GM21390 (cell line): ENCODE data around the gene PTPRN2.

ENCODE experiments used
- ATAC-seq: cut with Tn5 transposase; IDR thresholded peaks from one replicate; pipeline ENCODE4 v1.9.1; 2021; ENCODE audit not compliant: unreplicated experiment

PTPRN2 gene

DNA sequence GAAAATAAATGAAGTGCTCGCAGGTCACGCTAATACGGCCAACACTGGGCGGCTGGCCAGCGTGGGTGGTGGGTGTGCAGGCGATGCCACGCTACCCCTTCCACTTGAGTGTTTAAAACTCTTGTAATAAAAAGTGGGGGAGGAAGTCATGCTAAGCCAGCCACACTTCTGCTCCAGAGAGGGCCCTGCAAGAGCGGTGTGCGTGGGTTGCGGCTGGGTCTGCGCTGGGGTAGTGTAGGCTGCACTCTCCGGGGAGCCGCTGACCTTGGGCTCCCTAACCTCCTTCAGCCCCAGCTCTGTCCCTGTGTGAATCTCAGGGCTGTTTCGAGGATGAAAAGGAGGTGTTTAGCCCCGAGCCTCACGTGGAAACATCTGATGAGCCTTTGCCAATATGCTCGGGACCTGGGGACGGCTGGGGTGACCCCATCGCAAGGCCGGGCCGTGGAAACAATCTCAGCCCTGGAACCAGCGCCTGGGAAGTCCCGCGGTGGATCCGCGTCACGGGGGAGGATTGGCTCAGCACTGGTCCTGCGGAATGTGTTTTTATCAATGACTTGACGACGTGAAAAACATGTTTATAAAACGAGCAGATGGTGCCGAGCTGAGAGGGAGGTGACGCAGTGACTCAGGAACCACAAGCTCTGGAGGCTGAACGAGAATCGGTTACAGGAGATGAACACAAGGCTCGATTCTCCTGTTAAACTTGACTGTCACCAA is 972.4 kb downstream of the PTPRN2 start:
- no peak for ATAC-seq

DNA sequence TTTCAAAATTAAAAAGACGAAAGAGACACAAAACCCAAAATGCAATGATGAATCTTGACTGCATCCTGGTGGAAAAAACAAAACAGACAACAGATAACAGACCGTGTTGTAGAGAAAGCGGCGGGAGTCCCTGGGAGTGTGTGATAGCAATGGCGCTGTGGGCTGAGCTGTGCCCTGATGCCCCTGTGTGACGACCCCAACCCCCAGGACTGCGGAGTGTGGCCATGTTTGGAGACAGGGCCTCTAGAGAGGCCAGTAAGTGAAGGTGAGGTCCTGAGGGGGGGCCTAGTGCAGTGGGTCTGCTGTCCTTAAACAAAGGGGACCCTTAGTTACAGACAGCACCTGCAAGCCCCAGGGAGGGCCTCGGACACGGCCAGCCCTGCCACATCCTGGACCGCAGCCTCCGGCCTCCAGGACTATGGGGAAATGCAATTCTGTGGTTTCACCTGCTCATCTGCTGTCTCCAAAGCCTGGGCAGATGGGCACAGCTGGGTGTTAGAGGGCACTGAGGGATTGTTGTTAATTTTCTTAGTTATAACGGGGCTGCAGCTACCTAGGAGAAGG is 973.1 kb downstream of the PTPRN2 start:
- no peak for ATAC-seq

DNA sequence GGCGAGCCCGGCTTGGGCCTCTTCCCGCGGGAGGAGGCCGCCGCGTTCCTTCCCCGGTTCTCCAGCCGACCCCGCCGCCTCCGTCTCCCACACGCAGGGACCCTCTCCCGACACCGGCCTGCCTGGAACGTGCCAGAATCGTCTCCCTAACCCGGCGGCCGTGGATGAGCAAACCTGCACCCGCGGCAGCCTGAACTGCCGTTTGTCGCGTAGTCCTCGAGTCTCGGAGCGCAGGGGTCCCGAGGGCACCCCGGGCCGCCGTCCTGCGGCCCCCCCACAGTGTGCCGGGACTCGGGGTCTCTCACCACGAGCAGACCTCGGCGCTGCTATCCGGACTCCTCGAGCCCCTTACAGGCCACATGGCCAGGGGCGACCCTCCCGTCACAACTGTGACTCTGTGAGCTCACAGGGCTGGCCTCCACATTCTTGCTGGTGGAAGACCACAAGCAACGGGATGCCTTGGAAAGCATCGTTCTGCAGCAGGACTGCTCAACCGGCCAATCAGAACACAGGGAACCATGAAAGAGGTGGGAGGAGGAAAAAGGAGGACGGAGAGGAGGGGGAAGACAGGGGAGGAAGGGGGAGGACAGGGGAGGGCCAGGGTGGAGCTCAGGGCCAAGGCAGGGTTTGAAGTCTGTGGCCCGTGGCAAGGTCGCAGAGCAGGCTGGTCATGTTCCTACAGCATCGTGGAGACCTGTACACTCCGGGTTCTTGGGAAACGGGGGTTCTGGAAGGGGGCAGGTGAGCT is 973.9 kb downstream of the PTPRN2 start:
- ATAC-seq: no peak

DNA sequence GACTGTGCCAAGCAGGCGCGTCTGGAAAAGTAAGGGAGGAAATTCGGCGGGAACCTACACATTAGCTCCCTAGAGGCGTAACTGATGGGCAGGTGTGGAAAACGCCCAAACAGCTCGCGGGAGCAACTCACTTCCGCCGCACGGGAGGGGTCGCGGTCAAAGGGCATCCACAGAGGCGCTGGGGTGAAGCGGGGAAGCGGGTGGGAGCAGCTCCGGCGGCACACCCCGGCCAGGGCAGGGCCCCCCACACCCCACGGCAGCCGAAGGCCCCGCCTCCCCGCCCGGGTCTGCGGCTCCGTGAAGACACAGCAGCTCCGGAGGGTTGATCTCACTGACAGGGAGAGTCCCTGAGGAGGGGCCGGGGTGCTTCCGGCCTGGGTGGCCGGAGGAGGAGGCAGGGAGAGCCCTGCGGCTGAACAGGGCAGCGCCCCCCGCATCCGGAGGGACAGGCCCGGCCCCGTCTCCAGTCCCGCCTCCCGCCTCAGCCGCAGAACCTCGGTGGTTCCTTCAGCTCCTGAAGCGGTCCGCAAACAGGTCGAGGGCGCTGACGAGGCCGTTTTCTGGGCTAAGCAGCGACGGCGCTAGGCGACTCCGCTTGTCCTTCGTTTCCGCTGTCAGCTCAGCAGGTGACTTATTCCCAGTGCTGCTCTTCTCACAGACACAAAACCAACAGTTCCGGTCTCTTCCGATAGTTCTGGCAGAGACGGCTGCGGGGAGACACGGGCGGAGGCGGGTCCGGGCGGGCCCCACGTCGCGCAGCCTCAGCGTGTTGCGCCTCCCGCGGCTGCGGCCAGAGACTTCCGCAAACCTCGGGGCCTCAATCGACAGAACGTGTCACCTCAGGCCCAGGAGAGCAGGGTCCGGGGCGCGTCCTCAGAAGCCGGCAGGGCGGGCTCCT is 974.7 kb downstream of the PTPRN2 start:
- no peak for ATAC-seq

DNA sequence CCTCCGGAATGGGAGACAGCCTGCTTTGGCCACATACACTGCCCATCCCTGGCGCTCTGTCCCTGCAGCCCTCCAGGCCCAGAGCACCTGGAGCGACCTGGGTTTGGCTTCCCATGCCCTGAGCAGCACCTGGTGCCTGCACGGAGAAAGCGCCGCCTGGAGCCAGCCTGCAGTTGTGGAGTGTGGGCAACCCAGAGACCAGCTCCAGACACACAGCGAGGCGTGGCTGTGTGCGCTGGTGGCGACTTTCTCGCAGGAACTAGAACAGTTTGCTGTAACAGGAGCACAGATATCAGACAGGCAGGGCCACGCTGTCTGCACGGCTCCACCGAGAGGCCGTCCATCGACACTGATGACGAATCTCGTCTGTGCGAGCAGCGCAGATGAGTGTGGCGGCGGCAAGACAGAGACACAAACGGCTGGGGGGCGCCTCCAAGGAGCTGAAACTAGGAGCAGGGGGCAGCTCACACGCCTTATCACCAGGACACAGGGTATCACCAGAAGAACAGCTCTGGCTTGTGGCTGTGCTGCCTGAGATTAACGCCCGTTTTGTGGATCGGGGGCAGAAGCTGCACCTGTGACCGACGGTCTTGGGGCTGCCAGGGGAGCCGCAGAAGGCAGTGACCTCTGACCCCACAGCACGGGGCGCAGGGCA is 975.5 kb downstream of the PTPRN2 start:
- ATAC-seq: no peak

DNA sequence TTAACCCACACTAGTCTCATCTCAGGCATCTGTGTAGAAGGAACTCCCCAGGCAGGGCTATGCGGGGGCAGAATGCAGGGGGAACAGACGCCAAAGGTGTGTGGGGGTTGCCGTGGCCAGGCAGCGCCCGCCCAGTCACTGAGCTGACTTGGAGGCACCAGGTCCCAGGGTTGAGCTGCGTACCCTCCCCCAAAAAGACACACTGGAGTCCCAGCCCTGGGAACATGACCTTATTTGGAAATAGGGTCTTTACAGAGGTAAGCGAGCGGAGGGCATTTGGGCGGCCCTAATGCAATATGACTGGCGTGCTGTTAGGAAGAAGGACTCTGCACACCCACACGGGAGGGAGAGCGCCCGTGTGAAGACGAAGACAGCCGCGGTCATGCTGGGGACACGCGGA is 976.3 kb downstream of the PTPRN2 start:
- no peak for ATAC-seq

DNA sequence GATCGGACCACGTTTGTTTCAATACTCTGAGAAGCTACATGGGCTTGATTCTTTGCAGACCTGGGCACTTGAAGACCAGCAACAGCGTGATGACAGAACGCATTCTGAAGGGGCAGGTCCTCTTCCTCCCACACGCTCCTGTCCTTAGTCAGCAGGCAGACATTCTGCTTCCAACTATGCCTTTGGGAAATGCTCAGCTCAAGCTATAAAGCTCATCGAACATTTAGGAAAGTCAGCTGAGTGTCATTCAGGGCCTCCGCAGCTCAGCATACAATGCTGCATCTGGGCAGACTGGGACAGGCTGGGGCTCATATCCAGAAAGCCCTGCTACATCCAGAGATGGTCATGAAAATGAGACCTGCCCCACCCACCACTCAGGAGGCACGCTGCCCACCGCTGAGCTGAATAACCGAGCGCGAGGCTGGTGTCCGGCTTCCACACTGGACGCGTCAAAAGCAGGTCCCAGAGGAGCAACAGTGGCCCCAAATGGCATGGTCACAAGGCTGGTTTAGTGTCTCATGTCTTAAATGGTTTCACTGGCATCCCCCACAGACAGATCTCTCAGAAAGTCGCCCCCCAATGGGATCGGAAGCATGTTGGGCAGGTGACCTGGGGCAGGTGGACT is 976.8 kb downstream of the PTPRN2 start:
- ATAC-seq: no peak

DNA sequence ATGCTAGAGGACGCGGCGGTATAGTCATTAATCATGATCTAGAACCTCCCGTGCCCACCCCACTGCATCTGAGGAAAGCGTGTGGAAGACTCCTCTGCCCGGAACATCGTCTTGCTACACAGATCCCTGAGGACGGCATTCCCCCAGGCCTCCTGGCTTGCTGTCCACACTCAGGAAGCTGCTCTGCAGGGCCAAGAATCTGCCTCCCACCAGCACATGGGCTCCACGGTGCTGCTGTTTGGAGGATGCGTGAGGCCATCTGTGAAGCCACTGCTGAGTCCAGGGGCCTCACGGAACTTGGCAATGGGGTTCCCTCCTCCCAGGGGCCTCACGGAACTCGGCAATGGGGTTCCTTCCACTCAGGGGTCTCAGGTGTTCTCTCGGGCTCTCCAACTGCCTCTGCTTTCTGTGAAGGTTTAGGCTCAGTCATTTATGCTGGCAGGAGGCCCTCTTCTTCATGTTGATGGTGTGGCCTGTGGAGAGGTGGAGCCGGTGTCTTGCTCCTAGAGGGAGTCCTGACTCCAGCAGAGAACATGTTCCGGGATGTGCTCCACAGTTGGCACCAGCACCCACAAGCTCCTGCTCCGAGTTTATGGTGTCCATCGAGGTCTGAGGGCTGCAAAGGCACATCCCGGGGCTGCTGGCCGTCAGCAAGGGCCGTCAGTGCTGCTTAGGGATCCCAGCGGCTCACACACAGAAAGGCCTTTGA is 977.5 kb downstream of the PTPRN2 start:
- no peak for ATAC-seq

DNA sequence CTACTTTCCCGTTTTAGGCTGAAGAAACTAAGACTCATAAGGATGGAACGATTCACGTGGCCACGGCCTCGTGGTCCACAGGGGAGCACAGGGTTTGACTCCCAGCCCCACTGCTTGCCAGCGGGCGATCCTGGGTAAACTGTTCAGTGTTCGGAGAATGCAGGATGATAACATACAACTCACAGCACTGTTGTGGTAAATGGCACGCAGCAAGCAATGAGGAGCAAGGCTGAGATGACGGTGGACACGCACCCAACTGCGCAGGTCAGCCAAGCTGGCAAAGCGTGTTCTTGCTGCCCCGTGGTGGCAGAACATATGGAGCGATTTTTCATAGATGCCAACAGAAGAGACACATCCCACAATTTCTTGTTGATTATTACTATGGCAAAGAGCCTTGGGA is 978.1 kb downstream of the PTPRN2 start:
- no peak for ATAC-seq

DNA sequence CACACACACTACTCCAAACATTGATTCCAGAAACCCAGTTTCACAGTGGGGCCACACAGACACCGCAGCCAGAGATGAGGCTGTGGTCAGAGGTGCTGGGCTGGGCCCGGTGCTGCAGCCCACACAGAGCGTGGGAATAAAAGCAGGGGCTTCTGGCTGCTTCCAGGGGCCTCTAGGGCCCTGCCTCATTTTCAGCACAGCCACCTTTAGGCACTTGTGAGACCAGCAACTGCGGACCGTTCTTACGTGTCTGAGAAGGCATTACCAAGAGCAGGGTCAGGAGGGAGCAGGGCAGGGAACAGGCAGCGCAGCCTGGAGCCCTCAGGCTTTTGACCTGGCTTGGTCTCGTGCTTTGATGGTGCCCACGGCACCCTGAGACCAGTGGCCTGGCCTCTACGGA is 980.4 kb downstream of the PTPRN2 start:
- ATAC-seq: no peak

DNA sequence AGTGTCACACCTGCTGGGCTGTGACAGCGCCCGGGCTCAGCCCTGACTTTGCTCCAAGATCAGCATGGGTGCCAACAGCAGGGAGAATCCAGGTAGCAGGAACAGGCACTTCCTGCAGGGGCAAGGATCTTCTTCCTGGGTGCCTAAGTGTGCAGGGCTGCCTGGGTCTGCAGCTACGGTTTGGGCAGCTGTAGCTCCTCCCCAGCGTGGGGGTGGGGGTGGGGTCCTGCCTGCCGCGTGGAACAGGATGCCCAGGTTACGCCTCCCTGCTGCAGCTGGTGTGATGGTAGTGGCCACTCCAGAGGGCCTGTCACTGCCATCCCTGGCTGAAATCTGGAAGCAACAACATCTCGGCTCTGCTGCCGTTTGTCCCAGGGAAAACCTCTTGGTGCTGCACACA is 981.5 kb downstream of the PTPRN2 start:
- ATAC-seq: no peak

DNA sequence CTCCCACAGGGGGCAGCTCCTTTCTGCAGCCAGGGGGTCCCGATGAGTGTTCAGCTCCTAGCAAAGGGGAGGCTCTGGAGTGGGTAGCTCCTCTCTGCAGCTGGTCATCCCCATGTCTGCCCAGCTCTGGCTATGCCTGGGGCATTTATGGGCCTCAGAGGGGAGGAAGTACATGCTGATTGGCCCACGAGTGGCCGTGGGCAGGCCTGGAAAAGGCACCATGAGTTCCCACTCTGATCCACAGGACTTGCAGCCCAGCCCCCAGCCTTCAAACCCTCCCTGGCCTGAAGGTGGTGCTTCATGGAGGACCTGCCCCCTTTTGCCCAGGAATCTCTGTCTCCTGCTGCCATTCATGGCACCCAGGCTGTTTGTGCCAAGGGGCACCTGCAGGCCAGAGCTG is 982.0 kb downstream of the PTPRN2 start:
- ATAC-seq: no peak

DNA sequence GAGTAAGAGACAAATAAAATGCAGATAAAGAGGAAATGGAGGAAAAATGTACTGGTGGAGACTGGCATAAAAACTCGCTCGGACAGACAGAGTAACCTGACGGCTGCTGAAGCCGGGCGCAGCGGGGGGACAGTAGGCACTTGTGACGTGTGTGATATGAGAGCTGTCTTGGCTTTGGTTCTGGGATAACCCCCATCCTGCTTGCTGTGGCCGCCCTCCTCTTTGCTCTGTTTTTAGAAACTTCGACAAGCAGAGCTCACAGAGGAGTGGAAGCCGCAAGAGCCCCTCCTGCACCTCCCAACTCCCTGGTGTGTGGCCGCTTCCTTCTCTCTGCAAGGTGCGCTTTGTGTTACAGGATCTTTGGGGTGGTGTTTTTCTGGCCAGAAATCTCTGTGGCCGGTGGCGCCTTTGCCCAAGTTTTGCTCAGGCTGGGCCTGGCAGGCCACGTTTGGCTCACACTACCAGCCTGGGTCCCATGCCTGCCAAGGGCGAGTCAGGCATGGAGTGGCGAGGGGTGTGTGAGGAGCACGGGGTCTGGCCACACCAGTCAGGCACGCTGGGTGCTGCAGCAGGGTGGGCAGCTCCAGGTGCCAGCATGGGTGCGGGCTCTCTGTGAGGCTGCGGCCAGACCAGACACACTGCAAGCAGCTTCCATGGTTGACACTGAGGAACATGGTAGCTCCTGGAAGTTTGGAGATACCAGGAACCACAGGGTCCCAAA is 982.8 kb downstream of the PTPRN2 start:
- ATAC-seq: no peak

DNA sequence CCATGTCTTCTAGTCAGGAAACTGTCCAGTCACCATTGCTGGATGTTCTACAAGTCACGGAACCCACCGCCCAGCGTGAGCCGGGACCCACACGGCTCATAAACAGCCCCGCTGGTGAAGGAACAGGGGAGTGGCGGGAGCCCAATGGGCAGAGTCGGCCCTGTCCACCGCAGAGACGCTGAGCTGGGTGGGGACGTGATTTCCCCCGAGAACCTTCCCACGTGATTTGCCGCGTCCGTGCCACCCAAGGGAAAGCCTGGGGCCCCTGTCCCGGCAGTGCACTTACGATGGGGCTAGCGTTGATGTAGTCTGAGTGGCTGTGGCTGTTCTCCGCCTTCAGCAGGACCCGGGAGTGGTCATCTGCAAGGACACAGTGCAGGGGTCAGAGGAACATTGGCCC is 983.9 kb downstream of the PTPRN2 start:
- no peak for ATAC-seq

DNA sequence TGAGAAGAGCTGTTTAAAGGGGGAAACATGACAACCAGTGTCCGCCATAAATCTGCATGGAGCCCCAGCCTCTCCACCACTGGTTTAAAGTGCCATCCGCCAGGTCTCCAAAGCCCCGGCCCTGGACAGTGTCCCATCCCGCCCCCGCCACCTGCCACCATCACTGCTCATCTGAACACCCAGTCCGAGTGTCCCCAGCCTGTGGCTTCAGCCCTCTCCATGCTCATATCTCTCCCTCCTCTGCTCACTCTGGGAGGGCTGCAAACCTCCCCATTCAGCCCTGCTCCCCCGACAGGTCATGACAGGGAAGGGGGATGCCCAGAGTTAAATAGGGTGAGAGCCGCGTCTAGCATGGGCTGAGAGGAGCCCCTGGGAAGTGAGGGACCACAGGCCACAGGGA is 984.6 kb downstream of the PTPRN2 start:
- no peak for ATAC-seq

DNA sequence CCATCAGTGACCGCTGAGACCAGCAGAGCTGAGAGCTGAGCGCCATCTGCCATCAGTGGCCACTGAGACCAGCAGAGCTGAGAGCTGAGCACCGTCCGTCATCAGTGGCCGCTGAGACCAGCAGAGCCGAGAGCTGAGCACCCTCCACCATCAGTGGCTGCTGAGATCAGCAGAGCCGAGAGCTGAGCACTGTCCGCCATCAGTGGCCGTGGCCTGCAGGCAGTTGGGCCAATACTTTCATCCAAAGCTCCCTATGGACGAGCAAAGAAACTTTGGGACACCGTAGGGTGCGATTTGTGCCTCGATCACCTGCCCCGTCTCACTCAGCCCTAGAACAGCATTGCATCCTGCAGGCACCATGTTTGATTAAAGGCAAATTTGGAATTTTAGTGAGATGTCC is 985.0 kb downstream of the PTPRN2 start:
- no peak for ATAC-seq

DNA sequence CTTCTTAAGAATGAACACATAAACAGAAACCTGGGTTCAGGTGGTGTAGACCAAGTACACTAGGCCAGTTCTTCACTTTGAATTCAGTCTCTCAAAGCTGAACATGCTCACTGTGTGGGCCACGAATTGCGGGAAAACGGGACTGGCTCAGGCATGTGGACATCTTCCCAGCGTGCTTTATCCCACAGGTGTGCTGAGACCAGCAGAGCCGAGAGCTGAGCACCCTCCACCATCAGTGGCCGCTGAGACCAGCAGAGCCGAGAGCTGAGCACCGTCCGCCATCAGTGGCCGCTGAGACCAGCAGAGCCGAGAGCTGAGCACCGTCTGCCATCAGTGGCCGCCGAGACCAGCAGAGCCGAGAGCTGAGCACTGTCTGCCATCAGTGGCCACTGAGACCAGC is 985.5 kb downstream of the PTPRN2 start:
- no peak for ATAC-seq

DNA sequence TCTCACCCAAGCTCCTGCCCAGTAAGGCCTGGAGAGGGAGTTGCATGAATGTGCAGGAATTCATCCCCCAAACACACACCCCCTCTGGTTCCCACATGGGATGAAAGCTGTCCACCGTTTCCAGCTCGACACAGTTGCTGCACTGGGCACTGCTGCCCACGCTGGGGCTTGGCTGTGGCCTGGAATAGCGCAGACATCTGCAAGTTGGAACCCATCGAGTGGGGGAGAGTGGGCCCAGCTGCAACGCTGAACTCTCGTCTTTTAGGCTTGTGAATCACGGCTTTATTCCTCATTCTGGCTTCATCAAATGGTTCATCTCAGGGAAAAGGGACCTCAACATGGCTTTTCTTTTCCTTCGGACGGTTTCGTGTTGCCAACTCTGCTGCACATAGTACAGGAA is 986.1 kb downstream of the PTPRN2 start:
- no peak for ATAC-seq

DNA sequence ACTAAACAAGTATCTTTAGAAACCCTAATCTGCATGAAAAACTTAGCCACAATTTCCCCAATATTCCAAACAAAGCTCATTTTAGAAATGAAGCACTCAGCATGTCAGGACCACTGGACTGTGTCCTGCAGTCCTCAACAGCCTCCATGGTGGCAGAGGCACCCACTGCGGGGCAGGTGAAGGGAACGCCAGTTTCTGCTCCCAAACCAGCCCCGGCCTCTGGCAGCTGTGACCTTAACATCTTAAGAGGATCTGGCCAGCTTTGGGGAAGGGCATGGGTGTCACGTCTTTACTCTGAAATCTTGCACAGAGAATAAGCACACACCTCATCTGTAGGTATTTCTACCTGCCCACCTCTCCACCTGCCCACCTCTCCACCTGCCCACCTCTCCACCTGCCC is 988.1 kb downstream of the PTPRN2 start:
- ATAC-seq: no peak
